HepG2 (cell line): ENCODE results near the gene TBC1D16. TPM values are rescaled to one million over a fixed set of nuclear protein-coding genes. Genes with fewer than 3 reads are reported as not detected.

Experiments used
- ATF3 ChIP-seq: sonication (generic); formaldehyde crosslinking; IDR thresholded peaks from 2 replicates; pipeline ENCODE4 v1.4.0; 2020; ENCODE audit warnings: missing genetic modification reagents
- BCL3 ChIP-seq: sonication (generic); formaldehyde crosslinking; IDR thresholded peaks from 2 replicates; pipeline ENCODE4 v1.5.1; 2020; ENCODE audit warnings: mild to moderate bottlenecking, missing genetic modification reagents, moderate library complexity
- FUBP1 ChIP-seq: sonication (generic); formaldehyde crosslinking; IDR thresholded peaks from 2 replicates; pipeline ENCODE4 v1.5.1; 2020; ENCODE audit warnings: missing genetic modification reagents, mild to moderate bottlenecking, borderline replicate concordance
- MXD1 ChIP-seq: sonication (generic); formaldehyde crosslinking; IDR thresholded peaks from 2 replicates; pipeline ENCODE4 v1.4.0; 2020; ENCODE audit warnings: mild to moderate bottlenecking, missing genetic modification reagents
- MYPOP ChIP-seq: sonication (generic); formaldehyde crosslinking; IDR thresholded peaks from 2 replicates; pipeline ENCODE4 v1.8.1; 2023; ENCODE audit warnings: mild to moderate bottlenecking, moderate library complexity, missing genetic modification reagents
- NFATC3 ChIP-seq: sonication (generic); formaldehyde crosslinking; IDR thresholded peaks from 2 replicates; pipeline ENCODE4 v1.5.1; 2020; ENCODE audit warnings: mild to moderate bottlenecking, missing genetic modification reagents
- PBX2 ChIP-seq: IDR thresholded peaks from 2 replicates; pipeline ENCODE4 v1.6.1; 2016; ENCODE audit warnings: control low read depth
- RORA ChIP-seq: sonication (generic); formaldehyde crosslinking; IDR thresholded peaks from 2 replicates; pipeline ENCODE4 v1.5.0; 2020; ENCODE audit warnings: mild to moderate bottlenecking, missing genetic modification reagents, moderate library complexity
- SNAPC2 ChIP-seq: sonication (generic); formaldehyde crosslinking; IDR thresholded peaks from 2 replicates; pipeline ENCODE4 v1.8.1; 2022; ENCODE audit warnings: mild to moderate bottlenecking, missing genetic modification reagents
- SRY ChIP-seq: sonication (generic); formaldehyde crosslinking; IDR thresholded peaks from 2 replicates; pipeline ENCODE4 v1.8.0; 2022; ENCODE audit warnings: mild to moderate bottlenecking, missing genetic modification reagents
- TSC22D2 ChIP-seq: sonication (generic); formaldehyde crosslinking; IDR thresholded peaks from 2 replicates; pipeline ENCODE4 v1.5.1; 2020; ENCODE audit warnings: missing genetic modification reagents, mild to moderate bottlenecking, borderline replicate concordance
- ZBTB7A ChIP-seq: sonication (generic); formaldehyde crosslinking; IDR thresholded peaks from 2 replicates; pipeline ENCODE4 v1.8.0; 2022; ENCODE audit warnings: mild to moderate bottlenecking, missing genetic modification reagents
- ZNF230 ChIP-seq: sonication (generic); formaldehyde crosslinking; IDR thresholded peaks from 2 replicates; pipeline ENCODE4 v1.4.0; 2020; ENCODE audit warnings: mild to moderate bottlenecking, missing genetic modification reagents
- ZNF280D ChIP-seq: sonication (generic); formaldehyde crosslinking; IDR thresholded peaks from 2 replicates; pipeline ENCODE4 v1.5.1; 2020; ENCODE audit warnings: mild to moderate bottlenecking, missing genetic modification reagents
- ZNF333 ChIP-seq: sonication (generic); formaldehyde crosslinking; IDR thresholded peaks from 2 replicates; pipeline ENCODE4 v1.4.0; 2020; ENCODE audit warnings: mild to moderate bottlenecking, missing genetic modification reagents, borderline replicate concordance
- ZNF350 ChIP-seq: sonication (generic); formaldehyde crosslinking; IDR thresholded peaks from 2 replicates; pipeline ENCODE4 v1.4.0; 2020; ENCODE audit warnings: mild to moderate bottlenecking, low read depth, missing genetic modification reagents, borderline replicate concordance
- ZNF552 ChIP-seq: sonication (generic); formaldehyde crosslinking; IDR thresholded peaks from 2 replicates; pipeline ENCODE4 v1.9.0; 2022; ENCODE audit warnings: missing genetic modification reagents, mild to moderate bottlenecking, borderline replicate concordance
- ZNF749 ChIP-seq: sonication (generic); formaldehyde crosslinking; IDR thresholded peaks from 2 replicates; pipeline ENCODE4 v1.8.0; 2022; ENCODE audit warnings: mild to moderate bottlenecking, missing genetic modification reagents, moderate library complexity, borderline replicate concordance
- polyA plus RNA-seq, 8 experiments: library from polyadenylated mRNA; depleted of rRNA in 3 of 8; stranded (reverse) in 7 of 8; unstranded in 1 of 8; fragments of >200 nt; fragmentation: Illumina TruSeq in 4 of 8; extraction: Trizol in 4 of 8; gene quantifications; 2 replicates each; pipeline versions ENCODE4 v1.2.1 to v1.2.3, GENCODE V29; 2011 to 2016; ENCODE audit warnings: low read depth in 4 of 8, missing spikeins in 1 of 8, mixed read lengths in 1 of 8; ENCODE audit not compliant: insufficient read depth in 1 of 8
- total RNA-seq, 5 experiments: library from RNA; depleted of rRNA; stranded (reverse); fragments of >200 nt; fragmentation: Illumina TruSeq; extraction: Trizol; gene quantifications; 2 replicates each; pipeline ENCODE4 v1.2.3, GENCODE V29; 2016; ENCODE audit warnings: low read depth in 1 of 5

Gene TBC1D16
- total and polyA plus RNA-seq, 2 of the 13 experiments (the other 11 are each of a cell fraction or from before 2014, with no cell fraction given): 14.9 to 24.9 TPM

- TF ChIP-seq ATF3 (CRISPR knock-in tag): peak; percentile 46; the same call in 1 of the 2 replicates
- TF ChIP-seq ZNF280D (CRISPR knock-in tag): peak; percentile 70
- TF ChIP-seq ZBTB7A (CRISPR knock-in tag): peak; percentile 97
- peak; percentile 43 for TF ChIP-seq ZNF230
- peak; percentile 89 for TF ChIP-seq SNAPC2
- peak; percentile 87 for TF ChIP-seq MXD1 (CRISPR knock-in tag)
- no peak for TF ChIP-seq PBX2 (CRISPR knock-in tag)
- TF ChIP-seq FUBP1 (CRISPR knock-in tag): peak; percentile 76; the same call in 1 of the 2 replicates
- peak; percentile 91; the same call in 1 of the 2 replicates for TF ChIP-seq TSC22D2 (CRISPR knock-in tag)
- no peak for TF ChIP-seq RORA (CRISPR knock-in tag)
- TF ChIP-seq SRY (CRISPR knock-in tag): peak; percentile 12; the same call in 1 of the 2 replicates
- peak; percentile 80 for TF ChIP-seq BCL3 (CRISPR knock-in tag)
- TF ChIP-seq ZNF333 (CRISPR knock-in tag): peak; percentile 79
- TF ChIP-seq ZNF749 (CRISPR knock-in tag): peak; percentile 91; the same call in 1 of the 2 replicates
- TF ChIP-seq ZNF350 (CRISPR knock-in tag): peak; percentile 94
- 0 out of 2 replicates have a peak, but pooled peaks have one; percentile 22 for TF ChIP-seq ZNF552 (CRISPR knock-in tag)
- TF ChIP-seq NFATC3 (CRISPR knock-in tag): peak; percentile 90; the same call in 1 of the 2 replicates
- TF ChIP-seq MYPOP (CRISPR knock-in tag): 0 out of 2 replicates have a peak, but pooled peaks have one; percentile 60
These were observed 47.3 kb downstream of the TBC1D16 start (continued) for GRCh38 chr17:79988185-79988971.
